DND-41 (cell line): ENCODE measurements around the gene LSR.

Experiments
- ATAC-seq: fragments of 200-7000 bp; cut with Tn5 transposase; 3 replicates; pipeline ENCODE4 v1.9.1; 2021; ENCODE audit warnings: low read depth; ENCODE audit not compliant: insufficient read depth
- DNase-seq: peaks from one replicate; pipeline ENCODE4 v3.0.0-alpha.2; 2020
- H2AFZ ChIP-seq: 2 replicates; pipeline ENCODE4 v1.6.0; 2012; ENCODE audit warnings: low read depth, low read length
- H3K27ac ChIP-seq: 2 replicates; pipeline ENCODE4 v1.5.1; 2012; ENCODE audit warnings: low read length, inconsistent platforms
- H3K27me3 ChIP-seq: fragments of 200-600 bp; sonication (generic); 2 replicates; pipeline ENCODE4 v1.6.0; 2012; ENCODE audit warnings: low read length, mild to moderate bottlenecking, inconsistent platforms; ENCODE audit not compliant: insufficient read depth, poor library complexity
- H3K36me3 ChIP-seq: 2 replicates; pipeline ENCODE4 v1.5.1; 2012; ENCODE audit warnings: low read length, inconsistent platforms; ENCODE audit not compliant: insufficient read depth
- H3K4me1 ChIP-seq: 2 replicates; pipeline ENCODE4 v1.5.1; 2012; ENCODE audit warnings: mild to moderate bottlenecking, low read length; ENCODE audit not compliant: insufficient read depth
- H3K4me2 ChIP-seq: 2 replicates; pipeline ENCODE4 v1.6.0; 2012; ENCODE audit warnings: mild to moderate bottlenecking, moderate library complexity, low read length, inconsistent platforms; ENCODE audit not compliant: insufficient read depth
- H3K4me3 ChIP-seq, 2 experiments: fragments of 200-600 bp in 1 of 2; shearing (Covaris generic) in 1 of 2; 2 replicates each; pipeline ENCODE4 v1.5.1; 2012 to 2016; ENCODE audit warnings: inconsistent platforms in 2 of 2, low read length in 2 of 2, mild to moderate bottlenecking in 2 of 2, low read depth in 1 of 2, moderate library complexity in 1 of 2
- H3K79me2 ChIP-seq: 2 replicates; pipeline ENCODE4 v1.6.0; 2012; ENCODE audit warnings: low read length, inconsistent platforms; ENCODE audit not compliant: insufficient read depth
- H3K9ac ChIP-seq: 2 replicates; pipeline ENCODE4 v1.6.0; 2012; ENCODE audit warnings: low read depth, mild to moderate bottlenecking, inconsistent platforms, low read length, moderate library complexity
- H3K9me3 ChIP-seq: 2 replicates; pipeline ENCODE4 v1.5.1; 2012; ENCODE audit warnings: low read length, moderate library complexity, mild to moderate bottlenecking, inconsistent platforms; ENCODE audit not compliant: insufficient read depth, severe bottlenecking
- H4K20me1 ChIP-seq: 2 replicates; pipeline ENCODE4 v1.6.0; 2012; ENCODE audit warnings: low read length; ENCODE audit not compliant: insufficient read depth
- CTCF ChIP-seq: IDR thresholded peaks from 2 replicates; pipeline ENCODE4 v1.5.1; 2012; ENCODE audit warnings: borderline replicate concordance, low read length, moderate library complexity, mild to moderate bottlenecking; ENCODE audit not compliant: poor library complexity, severe bottlenecking; ENCODE audit errors: extremely low read depth
- EZH2 ChIP-seq: IDR thresholded peaks from 3 replicates; pipeline ENCODE4 v1.6.1; 2012; ENCODE audit warnings: borderline replicate concordance, low read depth, mild to moderate bottlenecking, moderate library complexity, low read length, inconsistent platforms; ENCODE audit not compliant: severe bottlenecking

Gene LSR, protein sequence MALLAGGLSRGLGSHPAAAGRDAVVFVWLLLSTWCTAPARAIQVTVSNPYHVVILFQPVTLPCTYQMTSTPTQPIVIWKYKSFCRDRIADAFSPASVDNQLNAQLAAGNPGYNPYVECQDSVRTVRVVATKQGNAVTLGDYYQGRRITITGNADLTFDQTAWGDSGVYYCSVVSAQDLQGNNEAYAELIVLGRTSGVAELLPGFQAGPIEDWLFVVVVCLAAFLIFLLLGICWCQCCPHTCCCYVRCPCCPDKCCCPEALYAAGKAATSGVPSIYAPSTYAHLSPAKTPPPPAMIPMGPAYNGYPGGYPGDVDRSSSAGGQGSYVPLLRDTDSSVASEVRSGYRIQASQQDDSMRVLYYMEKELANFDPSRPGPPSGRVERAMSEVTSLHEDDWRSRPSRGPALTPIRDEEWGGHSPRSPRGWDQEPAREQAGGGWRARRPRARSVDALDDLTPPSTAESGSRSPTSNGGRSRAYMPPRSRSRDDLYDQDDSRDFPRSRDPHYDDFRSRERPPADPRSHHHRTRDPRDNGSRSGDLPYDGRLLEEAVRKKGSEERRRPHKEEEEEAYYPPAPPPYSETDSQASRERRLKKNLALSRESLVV

GRCh38 chr19:35248310-35249145 is at the start of gene LSR:
Gene LSR, plus strand, starts transcription at chr19:35249002. Its CDS starts 21 bp downstream, at chr19:35249023.
- H3K36me3 ChIP-seq: no peaks in the 10 kb centered on the region
- H3K4me2 ChIP-seq: no peak within 1 kb of the TSS
- H3K4me1 ChIP-seq: no peaks in the 10 kb centered on the region
- no peak for DNase-seq
- H3K79me2 ChIP-seq: no peaks in the 10 kb centered on the region
- TF ChIP-seq CTCF (no peak), EZH2 (no peak)
- no peak within 1 kb of the TSS for H3K9ac ChIP-seq
- no peaks in the 10 kb centered on the region for H3K27me3 ChIP-seq
- H3K27ac ChIP-seq: no peak within 1 kb of the TSS
- H4K20me1 ChIP-seq: no peaks in the 10 kb centered on the region; the same call in 1 of the 2 replicates
- H2AFZ ChIP-seq: no peak within 1 kb of the TSS
- ATAC-seq: no peak
- no peaks in the 10 kb centered on the region for H3K9me3 ChIP-seq
- no peak within 1 kb of the TSS for H3K4me3 ChIP-seq

DNA sequence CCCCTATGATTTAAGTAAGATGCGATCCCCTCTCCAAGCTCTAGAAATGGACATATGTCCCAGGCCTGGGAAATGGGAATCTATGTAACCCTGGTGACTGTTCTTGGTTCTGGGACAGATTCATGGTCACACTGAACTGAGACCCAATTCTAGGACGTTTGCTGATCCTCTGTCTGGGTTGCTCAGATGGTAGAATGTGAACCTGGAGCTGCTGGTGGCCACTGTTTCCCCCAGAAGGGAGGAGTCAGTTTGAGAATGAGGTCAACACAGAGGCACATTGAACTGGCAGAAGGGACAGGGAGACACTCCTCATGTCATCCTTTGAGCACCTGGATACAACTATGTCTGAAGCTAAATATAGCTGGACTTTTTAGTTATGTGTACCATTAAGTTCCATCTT is 49.3 kb upstream of the LSR start:
- DNase-seq (no peak), ATAC-seq (no peak)
- Histone ChIP-seq H3K27me3 (peaks cover 3% of the 10 kb centered on the region), H4K20me1 (no peaks in the 10 kb centered on the region), H3K9ac (no peak overlapping the region), H3K79me2 (no peaks in the 10 kb centered on the region), H2AFZ (no peak overlapping the region), H3K4me3 (no peak overlapping the region), H3K27ac (no peak overlapping the region), H3K9me3 (no peaks in the 10 kb centered on the region), H3K4me2 (no peak overlapping the region), H3K4me1 (no peaks in the 10 kb centered on the region), H3K36me3 (no peaks in the 10 kb centered on the region)
- no peak for TF ChIP-seq EZH2
- no peak for TF ChIP-seq CTCF

- Histone ChIP-seq H4K20me1 (no peaks in the 10 kb centered on the region), H3K4me2 (no peak overlapping the region), H3K27ac (no peak overlapping the region), H3K79me2 (no peaks in the 10 kb centered on the region), H3K36me3 (no peaks in the 10 kb centered on the region), H3K9me3 (no peaks in the 10 kb centered on the region), H3K4me1 (no peaks in the 10 kb centered on the region), H3K27me3 (peaks cover 3% of the 10 kb centered on the region), H3K9ac (no peak overlapping the region), H2AFZ (no peak overlapping the region), H3K4me3 (no peak overlapping the region)
- ATAC-seq (no peak), DNase-seq (no peak)
- TF ChIP-seq CTCF: no peak
- no peak for TF ChIP-seq EZH2
Observed at GRCh38 chr19:35202722-35203688, 45.8 kb upstream of the LSR start.
